Natural killer cell (primary cell): Measurements from ENCODE around the gene SYNPR. TPM values are rescaled to one million over a fixed set of nuclear protein-coding genes. Genes with fewer than 3 reads are reported as not detected.

Experiments used
- ATAC-seq, 3 donors: fragments of 150-1000 bp in 2 of 3; fragments of 200-7000 bp in 1 of 3; cut with Tn5 transposase; 1 replicate in 1 of 3; 2 replicates in 2 of 3; pipeline ENCODE4 v1.10.0; 2021; ENCODE audit warnings: mild to moderate bottlenecking in 2 of 3, moderate library complexity in 2 of 3
- DNase-seq, 2 donors: peaks; one replicate each; pipeline versions ENCODE4 v3.0.0 to v3.0.0-alpha.2; 2013 to 2021; ENCODE audit warnings: mixed read lengths in 1 of 2
- H3K27ac ChIP-seq: one replicate; pipeline ENCODE4 v1.5.1; 2013; ENCODE audit warnings: mild to moderate bottlenecking, low read length
- H3K27me3 ChIP-seq: one replicate; pipeline ENCODE4 v1.6.1; 2013; ENCODE audit warnings: low read length; ENCODE audit not compliant: control insufficient read depth, insufficient read depth
- H3K36me3 ChIP-seq: one replicate; pipeline ENCODE4 v1.6.1; 2013; ENCODE audit warnings: low read length; ENCODE audit not compliant: control insufficient read depth, insufficient read depth
- H3K4me1 ChIP-seq: one replicate; pipeline ENCODE4 v1.6.1; 2013; ENCODE audit warnings: low read length; ENCODE audit not compliant: control insufficient read depth, insufficient read depth
- H3K4me3 ChIP-seq: one replicate; pipeline ENCODE4 v1.5.1; 2013; ENCODE audit warnings: low read length
- H3K9me3 ChIP-seq: one replicate; pipeline ENCODE4 v1.6.1; 2013; ENCODE audit warnings: low read length; ENCODE audit not compliant: control insufficient read depth, insufficient read depth
- H3K27ac Mint-ChIP-seq, 2 donors: one replicate each; pipeline ENCODE4 v1.8.0; 2022; ENCODE audit warnings: mild to moderate bottlenecking in 2 of 2, mixed read lengths in 2 of 2, moderate library complexity in 1 of 2
- H3K27me3 Mint-ChIP-seq, 2 donors: one replicate each; pipeline ENCODE4 v1.8.0; 2022; ENCODE audit warnings: low read depth in 2 of 2, mixed read lengths in 2 of 2
- H3K36me3 Mint-ChIP-seq: one replicate; pipeline ENCODE4 v1.8.0; 2022; ENCODE audit warnings: mixed read lengths
- H3K4me1 Mint-ChIP-seq, 2 donors: one replicate each; pipeline ENCODE4 v1.8.0; 2022; ENCODE audit warnings: mixed read lengths in 2 of 2
- H3K4me3 Mint-ChIP-seq: one replicate; pipeline ENCODE4 v1.8.0; 2022; ENCODE audit warnings: mild to moderate bottlenecking, moderate library complexity, mixed read lengths
- H3K9me3 Mint-ChIP-seq, 2 donors: one replicate each; pipeline ENCODE4 v1.8.0; 2022; ENCODE audit warnings: mixed read lengths in 2 of 2
- CTCF ChIP-seq: fragments of 200-600 bp; IDR thresholded peaks from one replicate; pipeline ENCODE4 v1.8.0; 2022; ENCODE audit warnings: antibody characterized with exemption
- WGBS: methylation state at CpG from one replicate; pipeline ENCODE4 v1.1.7; 2013; ENCODE audit warnings: missing lambda C conversion rate; ENCODE audit not compliant: insufficient coverage; 5-methylcytosine and 5-hydroxymethylcytosine counted together
- intact Hi-C: fragments of 100-400 bp; cut with micrococcal nuclease; formaldehyde crosslinking; loops from one replicate; pipeline ENCODE4 v1.14.2; 2022
- total RNA-seq, 4 donors: library from RNA; stranded (reverse); fragments of 120-200 nt in 1 of 4; gene quantifications; one replicate each; pipeline versions ENCODE4 v1.2.3 to v1.2.4, GENCODE V29; 2013 to 2022

The SYNPR gene
- total RNA-seq, 3 donors from 2014 or later (not counting 1 experiment from before 2014, with no cell fraction given): not detected

- Histone ChIP-seq H3K9me3 (peaks cover 4% of the 10 kb centered on the region), H3K4me1 (no peaks in the 10 kb centered on the region), H3K27ac (no peak overlapping the region), H3K36me3 (no peaks in the 10 kb centered on the region), H3K27me3 (no peaks in the 10 kb centered on the region), H3K4me3 (no peak overlapping the region)
- Mint-ChIP-seq H3K27ac (no peak overlapping the region), H3K27me3 (no peaks in the 10 kb centered on the region), H3K4me3 (no peak overlapping the region), H3K4me1 (no peaks in the 10 kb centered on the region), H3K9me3 (peaks cover 0 to 5% of the 10 kb centered on the region in 2 donors), H3K36me3 (no peaks in the 10 kb centered on the region)
- TF ChIP-seq CTCF: no peak
- ATAC-seq (no peak), DNase-seq (no peak)
- 81% methylated on average over 4 of the region's 4 CpGs for WGBS
- intact Hi-C loops: no loop called here
These were observed 18.1 kb downstream of the SYNPR start for GRCh38 chr3:63296249-63296648.

- H3K9me3 ChIP-seq: no peaks in the 10 kb centered on the region
- no peak overlapping the region for H3K27ac ChIP-seq
- TF ChIP-seq CTCF: no peak
- Mint-ChIP-seq H3K36me3 (no peaks in the 10 kb centered on the region), H3K4me3 (no peak overlapping the region), H3K27me3 (no peaks in the 10 kb centered on the region), H3K9me3 (peaks cover 0 to 4% of the 10 kb centered on the region in 2 donors), H3K4me1 (no peaks in the 10 kb centered on the region), H3K27ac (no peak overlapping the region)
- no peak overlapping the region for H3K4me3 ChIP-seq
- no peak for ATAC-seq
- no peak for DNase-seq
- no peaks in the 10 kb centered on the region for H3K27me3 ChIP-seq
- no peaks in the 10 kb centered on the region for H3K4me1 ChIP-seq
- 50% methylated on average over 1 of the region's 1 CpG for WGBS
- no peaks in the 10 kb centered on the region for H3K36me3 ChIP-seq
- intact Hi-C loops: no loop called here
These were observed 25.1 kb downstream of the SYNPR start for GRCh38 chr3:63303238-63303637.

- H3K9me3 ChIP-seq: no peaks in the 10 kb centered on the region
- Mint-ChIP-seq H3K4me1 (no peaks in the 10 kb centered on the region), H3K27me3 (no peaks in the 10 kb centered on the region), H3K36me3 (no peaks in the 10 kb centered on the region), H3K4me3 (no peak overlapping the region), H3K9me3 (peaks cover 0 to 7% of the 10 kb centered on the region in 2 donors), H3K27ac (no peak overlapping the region)
- intact Hi-C loops: no loop called here
- H3K27me3 ChIP-seq: no peaks in the 10 kb centered on the region
- H3K4me3 ChIP-seq: no peak overlapping the region
- no peak for TF ChIP-seq CTCF
- ATAC-seq (no peak), DNase-seq (no peak)
- H3K36me3 ChIP-seq: no peaks in the 10 kb centered on the region
- no peak overlapping the region for H3K27ac ChIP-seq
- no peaks in the 10 kb centered on the region for H3K4me1 ChIP-seq
These were observed 26.3 kb downstream of the SYNPR start for GRCh38 chr3:63304421-63304820.

GRCh38 chr3:63308072-63308471 is 30.0 kb downstream of the SYNPR start:
- no peaks in the 10 kb centered on the region for H3K9me3 ChIP-seq
- H3K27me3 Mint-ChIP-seq: no peaks in the 10 kb centered on the region
- H3K36me3 Mint-ChIP-seq: no peaks in the 10 kb centered on the region
- DNase-seq (no peak), ATAC-seq (no peak)
- H3K4me3 ChIP-seq: no peak overlapping the region
- intact Hi-C loops: no loop called here
- H3K4me1 ChIP-seq: no peaks in the 10 kb centered on the region
- H3K4me3 Mint-ChIP-seq: no peak overlapping the region
- no peak for TF ChIP-seq CTCF
- no peak overlapping the region for H3K27ac Mint-ChIP-seq
- no peak overlapping the region for H3K27ac ChIP-seq
- no CpG with 5 or more reads among the region's 3 CpGs for WGBS
- H3K27me3 ChIP-seq: no peaks in the 10 kb centered on the region
- no peaks in the 10 kb centered on the region for H3K4me1 Mint-ChIP-seq
- peaks cover 6 to 9% of the 10 kb centered on the region in 2 donors for H3K9me3 Mint-ChIP-seq
- H3K36me3 ChIP-seq: no peaks in the 10 kb centered on the region
